ENCODE results near the gene STOM. TPM values are rescaled to one million over a fixed set of nuclear protein-coding genes. Genes with fewer than 3 reads are reported as not detected.

STOM gene
- total RNA-seq, 1 experiment from 2014 or later, result 72.4 TPM

- peaks cover 22% of the 10 kb centered on the region for H3K36me3 ChIP-seq (ENCODE audit: insufficient read depth, low read length, poor library complexity, severe bottlenecking)
- intact Hi-C loops (cut with micrococcal nuclease; ENCODE audit: unreplicated experiment), result no loop called here
- H3K9me3 ChIP-seq (ENCODE audit: low read depth, low read length, poor library complexity, severe bottlenecking), result no peaks in the 10 kb centered on the region
- H3K27me3 ChIP-seq (replicated peaks; ENCODE audit: insufficient read depth, low read depth, low read length, poor library complexity), result no peaks in the 10 kb centered on the region
- POLR2A ChIA-PET (ENCODE audit: low non-redundant PET), result no interaction called here
- DNase-seq (ENCODE audit: low spot score), result no peak
- H3K4me3 ChIP-seq (ENCODE audit: low read depth, low read length, poor library complexity, severe bottlenecking), result no peak overlapping the region
- TF ChIP-seq, protein P1, sequence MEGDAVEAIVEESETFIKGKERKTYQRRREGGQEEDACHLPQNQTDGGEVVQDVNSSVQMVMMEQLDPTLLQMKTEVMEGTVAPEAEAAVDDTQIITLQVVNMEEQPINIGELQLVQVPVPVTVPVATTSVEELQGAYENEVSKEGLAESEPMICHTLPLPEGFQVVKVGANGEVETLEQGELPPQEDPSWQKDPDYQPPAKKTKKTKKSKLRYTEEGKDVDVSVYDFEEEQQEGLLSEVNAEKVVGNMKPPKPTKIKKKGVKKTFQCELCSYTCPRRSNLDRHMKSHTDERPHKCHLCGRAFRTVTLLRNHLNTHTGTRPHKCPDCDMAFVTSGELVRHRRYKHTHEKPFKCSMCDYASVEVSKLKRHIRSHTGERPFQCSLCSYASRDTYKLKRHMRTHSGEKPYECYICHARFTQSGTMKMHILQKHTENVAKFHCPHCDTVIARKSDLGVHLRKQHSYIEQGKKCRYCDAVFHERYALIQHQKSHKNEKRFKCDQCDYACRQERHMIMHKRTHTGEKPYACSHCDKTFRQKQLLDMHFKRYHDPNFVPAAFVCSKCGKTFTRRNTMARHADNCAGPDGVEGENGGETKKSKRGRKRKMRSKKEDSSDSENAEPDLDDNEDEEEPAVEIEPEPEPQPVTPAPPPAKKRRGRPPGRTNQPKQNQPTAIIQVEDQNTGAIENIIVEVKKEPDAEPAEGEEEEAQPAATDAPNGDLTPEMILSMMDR (conservative IDR thresholded peaks at IDR 0.05; ENCODE audit: low read depth, low read length), result no peak
- no peak for TF ChIP-seq EZH2 (IDR thresholded peaks at IDR 0.05; ENCODE audit: borderline replicate concordance, low read depth, low read length, poor library complexity, severe bottlenecking)
- CTCF ChIA-PET, result interaction anchor here (0.7 to 1.5 kb wide), 3 partner anchors 11 to 67 kb away, joined by 5 to 6 read pairs (median 5); no protein-coding TSS in a partner anchor
- peaks cover 5% of the 10 kb centered on the region for H3K4me1 ChIP-seq (ENCODE audit: insufficient read depth, low read length, poor library complexity, severe bottlenecking)
- BruUV-seq (replicated peaks), result no TSS peak
- H3K27ac ChIP-seq (ENCODE audit: low read depth, low read length, poor library complexity, severe bottlenecking), result no peak overlapping the region
These were observed 38.5 kb downstream of the STOM start for GRCh38 chr9:121331549-121331948.

DNA sequence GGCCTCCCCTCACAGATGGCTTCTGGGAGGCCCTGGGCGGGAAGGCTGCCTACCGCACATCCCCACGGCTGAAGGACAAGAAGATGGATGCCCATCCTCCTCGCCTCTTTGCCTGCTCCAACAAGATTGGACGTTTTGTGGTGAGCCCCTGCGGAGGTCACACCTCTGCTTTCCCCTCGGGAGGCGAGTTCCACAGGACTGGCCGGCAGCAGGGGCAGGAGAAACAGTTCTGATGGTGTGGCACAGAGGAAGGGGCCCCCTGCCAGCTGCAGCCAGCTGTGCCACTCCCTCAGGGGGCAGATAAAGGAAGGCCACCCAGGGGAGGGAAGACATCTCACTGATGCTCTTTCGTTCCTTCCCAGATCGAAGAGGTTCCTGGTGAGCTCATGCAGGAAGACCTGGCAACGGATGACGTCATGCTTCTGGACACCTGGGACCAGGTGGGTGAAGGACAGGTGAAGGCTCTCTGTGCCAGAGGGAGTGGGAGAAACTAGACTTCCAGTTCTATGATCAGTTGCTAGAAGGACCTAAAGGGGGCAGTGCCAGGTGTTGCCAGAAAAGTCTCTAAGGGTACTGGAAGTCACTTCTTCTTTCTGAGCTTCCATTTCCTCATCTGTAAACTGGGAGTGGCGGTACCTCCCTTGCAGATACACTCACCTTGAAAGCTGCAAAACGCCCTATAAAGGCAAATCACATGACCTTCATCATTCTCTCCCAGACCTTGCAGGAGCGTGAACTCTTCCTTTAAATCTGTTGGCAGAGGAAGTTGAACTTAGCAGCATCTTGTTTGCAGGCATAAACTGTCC, 41.0 kb downstream of the STOM start:
- H3K27ac ChIP-seq (ENCODE audit: low read depth, low read length, poor library complexity, severe bottlenecking), result no peak overlapping the region
- no peaks in the 10 kb centered on the region for H3K4me1 ChIP-seq (ENCODE audit: insufficient read depth, low read length, poor library complexity, severe bottlenecking)
- TF ChIP-seq EZH2 (IDR thresholded peaks at IDR 0.05; ENCODE audit: borderline replicate concordance, low read depth, low read length, poor library complexity, severe bottlenecking), result no peak
- TF ChIP-seq, protein P1 (conservative IDR thresholded peaks at IDR 0.05; ENCODE audit: low read depth, low read length), result no peak
- H3K4me3 ChIP-seq (ENCODE audit: low read depth, low read length, poor library complexity, severe bottlenecking), result no peak overlapping the region
- ChIA-PET POLR2A (ENCODE audit: low non-redundant PET) (no interaction called here), CTCF (no interaction called here)
- H3K36me3 ChIP-seq (ENCODE audit: insufficient read depth, low read length, poor library complexity, severe bottlenecking), result peaks cover 22% of the 10 kb centered on the region
- intact Hi-C loops (cut with micrococcal nuclease; ENCODE audit: unreplicated experiment), result no loop called here
- no peaks in the 10 kb centered on the region for H3K9me3 ChIP-seq (ENCODE audit: low read depth, low read length, poor library complexity, severe bottlenecking)
- H3K27me3 ChIP-seq (replicated peaks; ENCODE audit: insufficient read depth, low read depth, low read length, poor library complexity), result no peaks in the 10 kb centered on the region
- BruUV-seq (replicated peaks), result no TSS peak
- DNase-seq (ENCODE audit: low spot score), result no peak

- Histone ChIP-seq H3K4me3 (ENCODE audit: low read depth, low read length, poor library complexity, severe bottlenecking) (no peak overlapping the region), H3K27ac (ENCODE audit: low read depth, low read length, poor library complexity, severe bottlenecking) (no peak overlapping the region), H3K9me3 (ENCODE audit: low read depth, low read length, poor library complexity, severe bottlenecking) (no peaks in the 10 kb centered on the region), H3K4me1 (ENCODE audit: insufficient read depth, low read length, poor library complexity, severe bottlenecking) (no peaks in the 10 kb centered on the region), H3K36me3 (ENCODE audit: insufficient read depth, low read length, poor library complexity, severe bottlenecking) (peaks cover 22% of the 10 kb centered on the region), H3K27me3 (replicated peaks; ENCODE audit: insufficient read depth, low read depth, low read length, poor library complexity) (no peaks in the 10 kb centered on the region)
- ChIA-PET POLR2A (ENCODE audit: low non-redundant PET) (no interaction called here), CTCF (no interaction called here)
- DNase-seq (ENCODE audit: low spot score), result no peak
- no TSS peak for BruUV-seq (replicated peaks)
- TF ChIP-seq, protein P1 (conservative IDR thresholded peaks at IDR 0.05; ENCODE audit: low read depth, low read length), result no peak
- TF ChIP-seq EZH2 (IDR thresholded peaks at IDR 0.05; ENCODE audit: borderline replicate concordance, low read depth, low read length, poor library complexity, severe bottlenecking), result no peak
- intact Hi-C loops (cut with micrococcal nuclease; ENCODE audit: unreplicated experiment), result no loop called here
These were observed 41.6 kb downstream of the STOM start for GRCh38 chr9:121328476-121328875.

Data from A673 (cell line).